ENCODE results near the gene KRTAP10-3. TPM values are rescaled to one million over a fixed set of nuclear protein-coding genes. Genes with fewer than 3 reads are reported as not detected.

The KRTAP10-3 gene
- total and polyA plus RNA-seq, 7 donors, result not detected

- Histone ChIP-seq H3K27ac (no peak overlapping the region), H3K27me3 (ENCODE audit: insufficient read depth in 3 of 3, low read length in 2 of 3) (peaks cover 0 to 54% (median 10%) of the 10 kb centered on the region in 3 donors), H3K36me3 (ENCODE audit: insufficient read depth in 1 of 2, low read depth in 1 of 2) (no peaks in the 10 kb centered on the region), H3K4me3 (no peak overlapping the region), H3K9me3 (peaks cover 4% of the 10 kb centered on the region), H3K4me1 (no peaks in the 10 kb centered on the region)
- ATAC-seq (no peak), DNase-seq (no peak)
- intact Hi-C loops (cut with DNase I), result no loop called here
- 21 to 32% (median 28%) methylated on average over 29 to 30 of the region's 30 CpGs for WGBS, 3 donors
- TF ChIP-seq CTCF (IDR thresholded peaks at IDR 0.05), result no peak
These were observed 885 bp downstream of the KRTAP10-3 start for GRCh38 chr21:44557491-44558328.

DNA sequence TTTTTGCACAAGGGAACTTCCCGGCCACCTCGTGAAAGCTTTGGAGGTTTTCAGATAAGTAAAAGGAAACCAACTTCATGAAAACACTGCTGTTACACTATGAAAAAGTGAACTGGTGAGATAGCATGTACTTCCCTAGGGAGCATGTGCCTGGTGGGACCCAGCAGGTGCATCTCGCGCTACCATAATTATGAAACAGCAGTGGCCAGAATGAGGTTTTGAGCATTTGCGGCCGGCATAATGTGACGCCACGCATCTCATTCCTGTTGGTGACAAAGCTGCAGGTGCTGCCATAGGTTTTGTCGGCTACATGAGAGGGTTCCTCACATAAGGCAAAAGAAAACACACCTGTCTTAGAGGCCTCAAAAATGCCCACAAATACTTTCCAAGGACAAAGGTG, 1.7 kb downstream of the KRTAP10-3 start:
- intact Hi-C loops (cut with DNase I), result no loop called here
- Histone ChIP-seq H3K27ac (no peak overlapping the region), H3K27me3 (ENCODE audit: insufficient read depth in 3 of 3, low read length in 2 of 3) (peaks cover 0 to 62% (median 11%) of the 10 kb centered on the region in 3 donors), H3K9me3 (no peaks in the 10 kb centered on the region), H3K4me3 (no peak overlapping the region), H3K36me3 (ENCODE audit: insufficient read depth in 1 of 2, low read depth in 1 of 2) (no peaks in the 10 kb centered on the region), H3K4me1 (no peaks in the 10 kb centered on the region)
- DNase-seq (no peak), ATAC-seq (no peak)
- TF ChIP-seq CTCF (IDR thresholded peaks at IDR 0.05), result no peak
- WGBS, 3 donors, result 63 to 68% (median 67%) methylated on average over 9 of the region's 9 CpGs

- ATAC-seq, result no peak
- H3K27ac ChIP-seq, result no peak overlapping the region
These were observed 3.3 kb downstream of the KRTAP10-3 start for GRCh38 chr21:44555200-44555875.

DNA sequence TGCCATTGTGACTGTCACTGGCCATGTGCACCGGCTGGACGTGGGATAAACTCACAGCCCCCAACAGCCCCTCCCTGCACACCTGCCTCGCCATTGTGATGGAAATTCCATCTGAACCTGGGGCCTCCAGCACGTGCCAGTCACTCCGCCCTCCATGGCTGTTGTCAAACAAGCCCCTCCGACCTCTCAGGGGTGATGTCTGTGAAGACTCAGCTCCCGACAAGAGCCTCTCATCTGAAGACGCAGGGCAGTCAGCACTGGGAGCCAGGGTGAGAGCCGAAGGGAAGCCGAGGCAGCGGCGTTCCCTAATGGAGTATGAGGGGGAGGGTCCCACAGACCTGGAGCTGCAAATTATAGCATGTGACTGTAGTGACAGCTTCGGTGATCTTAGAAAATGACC, 5.9 kb downstream of the KRTAP10-3 start:
- Histone ChIP-seq H3K9me3 (no peaks in the 10 kb centered on the region), H3K4me1 (no peaks in the 10 kb centered on the region), H3K36me3 (ENCODE audit: insufficient read depth in 1 of 2, low read depth in 1 of 2) (no peaks in the 10 kb centered on the region), H3K27me3 (ENCODE audit: insufficient read depth in 3 of 3, low read length in 2 of 3) (peaks cover 0 to 87% (median 16%) of the 10 kb centered on the region in 3 donors), H3K4me3 (no peak overlapping the region), H3K27ac (no peak overlapping the region)
- intact Hi-C loops (cut with DNase I), result no loop called here
- DNase-seq, result no peak
- WGBS, 3 donors, result 64 to 76% (median 65%) methylated on average over 13 of the region's 13 CpGs
- TF ChIP-seq CTCF (IDR thresholded peaks at IDR 0.05), result no peak
- ATAC-seq, result no peak

More at GRCh38 chr21:44555200-44555875, 3.3 kb downstream of the KRTAP10-3 start:
- Histone ChIP-seq H3K36me3 (ENCODE audit: insufficient read depth in 1 of 2, low read depth in 1 of 2) (no peaks in the 10 kb centered on the region), H3K27me3 (ENCODE audit: insufficient read depth in 3 of 3, low read length in 2 of 3) (peaks cover 0 to 78% (median 13%) of the 10 kb centered on the region in 3 donors), H3K4me3 (no peak overlapping the region), H3K4me1 (no peaks in the 10 kb centered on the region), H3K9me3 (no peaks in the 10 kb centered on the region)
- 69 to 74% (median 72%) methylated on average over 13 of the region's 13 CpGs for WGBS, 3 donors
- intact Hi-C loops (cut with DNase I), result no loop called here
- no peak for DNase-seq
- TF ChIP-seq CTCF (IDR thresholded peaks at IDR 0.05), result no peak

All from psoas muscle (tissue), 8 donors.